DND-41 (cell line): ENCODE results near the gene TRIM63.

Experiments used
- ATAC-seq: fragments of 200-7000 bp; cut with Tn5 transposase; 3 replicates; pipeline ENCODE4 v1.9.1; 2021; ENCODE audit warnings: low read depth; ENCODE audit not compliant: insufficient read depth
- DNase-seq: peaks from one replicate; pipeline ENCODE4 v3.0.0-alpha.2; 2020
- H2AFZ ChIP-seq: 2 replicates; pipeline ENCODE4 v1.6.0; 2012; ENCODE audit warnings: low read depth, low read length
- H3K27ac ChIP-seq: 2 replicates; pipeline ENCODE4 v1.5.1; 2012; ENCODE audit warnings: low read length, inconsistent platforms
- H3K27me3 ChIP-seq: fragments of 200-600 bp; sonication (generic); 2 replicates; pipeline ENCODE4 v1.6.0; 2012; ENCODE audit warnings: low read length, mild to moderate bottlenecking, inconsistent platforms; ENCODE audit not compliant: insufficient read depth, poor library complexity
- H3K36me3 ChIP-seq: 2 replicates; pipeline ENCODE4 v1.5.1; 2012; ENCODE audit warnings: low read length, inconsistent platforms; ENCODE audit not compliant: insufficient read depth
- H3K4me1 ChIP-seq: 2 replicates; pipeline ENCODE4 v1.5.1; 2012; ENCODE audit warnings: mild to moderate bottlenecking, low read length; ENCODE audit not compliant: insufficient read depth
- H3K4me2 ChIP-seq: 2 replicates; pipeline ENCODE4 v1.6.0; 2012; ENCODE audit warnings: mild to moderate bottlenecking, moderate library complexity, low read length, inconsistent platforms; ENCODE audit not compliant: insufficient read depth
- H3K4me3 ChIP-seq, 2 experiments: fragments of 200-600 bp in 1 of 2; shearing (Covaris generic) in 1 of 2; 2 replicates each; pipeline ENCODE4 v1.5.1; 2012 to 2016; ENCODE audit warnings: inconsistent platforms in 2 of 2, low read length in 2 of 2, mild to moderate bottlenecking in 2 of 2, low read depth in 1 of 2, moderate library complexity in 1 of 2
- H3K79me2 ChIP-seq: 2 replicates; pipeline ENCODE4 v1.6.0; 2012; ENCODE audit warnings: low read length, inconsistent platforms; ENCODE audit not compliant: insufficient read depth
- H3K9ac ChIP-seq: 2 replicates; pipeline ENCODE4 v1.6.0; 2012; ENCODE audit warnings: low read depth, mild to moderate bottlenecking, inconsistent platforms, low read length, moderate library complexity
- H3K9me3 ChIP-seq: 2 replicates; pipeline ENCODE4 v1.5.1; 2012; ENCODE audit warnings: low read length, moderate library complexity, mild to moderate bottlenecking, inconsistent platforms; ENCODE audit not compliant: insufficient read depth, severe bottlenecking
- H4K20me1 ChIP-seq: 2 replicates; pipeline ENCODE4 v1.6.0; 2012; ENCODE audit warnings: low read length; ENCODE audit not compliant: insufficient read depth
- EZH2 ChIP-seq: IDR thresholded peaks from 3 replicates; pipeline ENCODE4 v1.6.1; 2012; ENCODE audit warnings: borderline replicate concordance, low read depth, mild to moderate bottlenecking, moderate library complexity, low read length, inconsistent platforms; ENCODE audit not compliant: severe bottlenecking
- TF ChIP-seq, protein P1 (sequence below): IDR thresholded peaks from 2 replicates; pipeline ENCODE4 v1.5.1; 2012; ENCODE audit warnings: borderline replicate concordance, low read length, moderate library complexity, mild to moderate bottlenecking; ENCODE audit not compliant: poor library complexity, severe bottlenecking; ENCODE audit errors: extremely low read depth

The TRIM63 gene

DNA sequence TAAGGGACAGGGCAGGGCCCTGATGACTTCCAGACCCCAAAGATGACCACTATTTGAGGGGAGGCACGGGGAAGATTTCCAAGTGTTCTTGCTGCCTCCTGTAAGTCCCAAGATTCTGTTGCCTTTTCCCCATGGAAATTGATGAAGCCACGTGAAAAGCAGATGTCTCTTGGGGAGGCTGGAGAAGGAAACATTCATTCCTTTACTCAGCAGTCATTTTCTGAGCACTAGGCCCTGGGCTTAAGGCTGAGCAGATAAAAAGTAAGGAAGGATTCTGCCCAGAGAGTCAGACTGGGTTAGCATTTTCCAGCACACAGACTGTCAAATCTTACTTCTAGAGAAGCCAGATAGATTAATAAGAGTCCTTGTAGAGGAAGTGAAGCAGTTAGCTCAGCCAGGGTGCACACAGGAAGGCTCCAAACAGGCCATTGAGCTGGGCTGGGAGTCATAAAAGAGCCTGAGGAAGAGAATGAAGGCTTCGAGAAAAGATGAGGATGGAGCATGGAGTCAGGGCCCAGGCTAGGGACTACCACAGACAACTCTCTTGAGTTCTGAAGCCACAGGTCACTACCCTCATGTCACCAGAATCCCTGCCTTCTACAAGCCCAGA, 35.7 kb downstream of the TRIM63 start:
- no peak overlapping the region for H3K27ac ChIP-seq
- ATAC-seq (no peak), DNase-seq (no peak)
- H3K27me3 ChIP-seq = no peaks in the 10 kb centered on the region
- H2AFZ ChIP-seq = no peak overlapping the region
- TF ChIP-seq, protein P1, sequence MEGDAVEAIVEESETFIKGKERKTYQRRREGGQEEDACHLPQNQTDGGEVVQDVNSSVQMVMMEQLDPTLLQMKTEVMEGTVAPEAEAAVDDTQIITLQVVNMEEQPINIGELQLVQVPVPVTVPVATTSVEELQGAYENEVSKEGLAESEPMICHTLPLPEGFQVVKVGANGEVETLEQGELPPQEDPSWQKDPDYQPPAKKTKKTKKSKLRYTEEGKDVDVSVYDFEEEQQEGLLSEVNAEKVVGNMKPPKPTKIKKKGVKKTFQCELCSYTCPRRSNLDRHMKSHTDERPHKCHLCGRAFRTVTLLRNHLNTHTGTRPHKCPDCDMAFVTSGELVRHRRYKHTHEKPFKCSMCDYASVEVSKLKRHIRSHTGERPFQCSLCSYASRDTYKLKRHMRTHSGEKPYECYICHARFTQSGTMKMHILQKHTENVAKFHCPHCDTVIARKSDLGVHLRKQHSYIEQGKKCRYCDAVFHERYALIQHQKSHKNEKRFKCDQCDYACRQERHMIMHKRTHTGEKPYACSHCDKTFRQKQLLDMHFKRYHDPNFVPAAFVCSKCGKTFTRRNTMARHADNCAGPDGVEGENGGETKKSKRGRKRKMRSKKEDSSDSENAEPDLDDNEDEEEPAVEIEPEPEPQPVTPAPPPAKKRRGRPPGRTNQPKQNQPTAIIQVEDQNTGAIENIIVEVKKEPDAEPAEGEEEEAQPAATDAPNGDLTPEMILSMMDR = no peak
- no peak for TF ChIP-seq EZH2
- no peak overlapping the region for H3K9ac ChIP-seq
- H3K4me2 ChIP-seq = no peak overlapping the region
- peaks cover 23% of the 10 kb centered on the region for H3K4me1 ChIP-seq
- H3K79me2 ChIP-seq = no peaks in the 10 kb centered on the region
- H3K9me3 ChIP-seq = no peaks in the 10 kb centered on the region
- H4K20me1 ChIP-seq = no peaks in the 10 kb centered on the region; the same call in 1 of the 2 replicates
- H3K4me3 ChIP-seq = no peak overlapping the region
- H3K36me3 ChIP-seq = no peaks in the 10 kb centered on the region; the same call in 1 of the 2 replicates

DNA sequence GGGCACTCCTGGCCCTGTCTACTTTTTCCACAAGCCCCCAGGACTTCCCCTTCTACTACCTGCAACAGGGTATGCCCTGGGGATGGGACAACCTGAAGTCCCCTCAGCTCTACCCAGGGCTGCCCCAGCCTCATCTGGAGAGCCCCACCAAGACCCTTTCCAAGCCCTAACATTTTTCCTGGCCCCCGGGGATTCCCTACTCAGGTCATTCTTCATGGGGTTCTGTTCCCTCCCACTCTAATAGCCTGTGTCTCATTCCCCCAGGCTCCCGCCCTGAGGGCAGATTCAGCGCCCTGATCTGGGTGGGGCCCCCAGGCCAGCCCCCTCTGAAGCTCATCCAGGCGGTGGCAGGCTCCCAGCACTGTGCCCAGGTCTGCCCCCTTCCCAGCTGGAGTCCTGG, 36.2 kb downstream of the TRIM63 start:
- peaks cover 18% of the 10 kb centered on the region for H3K4me1 ChIP-seq
- H3K79me2 ChIP-seq = no peaks in the 10 kb centered on the region
- H3K9ac ChIP-seq = no peak overlapping the region
- DNase-seq (no peak), ATAC-seq (no peak)
- no peaks in the 10 kb centered on the region for H3K9me3 ChIP-seq
- TF ChIP-seq, protein P1 = no peak
- no peak for TF ChIP-seq EZH2
- H3K27ac ChIP-seq = no peak overlapping the region
- no peaks in the 10 kb centered on the region; the same call in 1 of the 2 replicates for H4K20me1 ChIP-seq
- no peak overlapping the region for H3K4me3 ChIP-seq
- H2AFZ ChIP-seq = no peak overlapping the region
- no peaks in the 10 kb centered on the region; the same call in 1 of the 2 replicates for H3K36me3 ChIP-seq
- no peak overlapping the region for H3K4me2 ChIP-seq
- H3K27me3 ChIP-seq = no peaks in the 10 kb centered on the region

GRCh38 chr1:26029864-26030481, 37.5 kb downstream of the TRIM63 start:
- Histone ChIP-seq H3K9ac (no peak overlapping the region), H3K36me3 (no peaks in the 10 kb centered on the region), H3K9me3 (no peaks in the 10 kb centered on the region), H3K27me3 (peaks cover 4% of the 10 kb centered on the region), H3K27ac (no peak overlapping the region), H3K4me3 (no peak overlapping the region), H4K20me1 (no peaks in the 10 kb centered on the region; the same call in 1 of the 2 replicates), H3K79me2 (no peaks in the 10 kb centered on the region), H2AFZ (no peak overlapping the region), H3K4me2 (no peak overlapping the region), H3K4me1 (peaks cover 8% of the 10 kb centered on the region)
- DNase-seq (no peak), ATAC-seq (no peak)
- TF ChIP-seq, protein P1 = peak; percentile 22
- no peak for TF ChIP-seq EZH2
